Measurements from ENCODE around the gene CYB561D2.

- TF ChIP-seq CTCF (conservative IDR thresholded peaks at IDR 0.05; ENCODE audit: low read length) (no peak), EZH2phosphoT487 (IDR thresholded peaks at IDR 0.05; ENCODE audit: borderline replicate concordance, low read depth, low read length) (no peak)
Observed at GRCh38 chr3:50383750-50384149, 33.1 kb downstream of the CYB561D2 start.
